GM19043 (cell line): Measurements from ENCODE around the gene SNX33.
"Not testable (repeated sequence)": the region's sequence is repeated elsewhere in the genome, so short reads cannot be mapped to it uniquely, and the experiment has no call there.

Experiments
- ATAC-seq: cut with Tn5 transposase; IDR thresholded peaks from one replicate; pipeline ENCODE4 v1.9.1; 2021; ENCODE audit warnings: low read depth; ENCODE audit not compliant: unreplicated experiment

Gene SNX33, protein sequence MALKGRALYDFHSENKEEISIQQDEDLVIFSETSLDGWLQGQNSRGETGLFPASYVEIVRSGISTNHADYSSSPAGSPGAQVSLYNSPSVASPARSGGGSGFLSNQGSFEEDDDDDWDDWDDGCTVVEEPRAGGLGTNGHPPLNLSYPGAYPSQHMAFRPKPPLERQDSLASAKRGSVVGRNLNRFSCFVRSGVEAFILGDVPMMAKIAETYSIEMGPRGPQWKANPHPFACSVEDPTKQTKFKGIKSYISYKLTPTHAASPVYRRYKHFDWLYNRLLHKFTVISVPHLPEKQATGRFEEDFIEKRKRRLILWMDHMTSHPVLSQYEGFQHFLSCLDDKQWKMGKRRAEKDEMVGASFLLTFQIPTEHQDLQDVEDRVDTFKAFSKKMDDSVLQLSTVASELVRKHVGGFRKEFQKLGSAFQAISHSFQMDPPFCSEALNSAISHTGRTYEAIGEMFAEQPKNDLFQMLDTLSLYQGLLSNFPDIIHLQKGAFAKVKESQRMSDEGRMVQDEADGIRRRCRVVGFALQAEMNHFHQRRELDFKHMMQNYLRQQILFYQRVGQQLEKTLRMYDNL

DNA sequence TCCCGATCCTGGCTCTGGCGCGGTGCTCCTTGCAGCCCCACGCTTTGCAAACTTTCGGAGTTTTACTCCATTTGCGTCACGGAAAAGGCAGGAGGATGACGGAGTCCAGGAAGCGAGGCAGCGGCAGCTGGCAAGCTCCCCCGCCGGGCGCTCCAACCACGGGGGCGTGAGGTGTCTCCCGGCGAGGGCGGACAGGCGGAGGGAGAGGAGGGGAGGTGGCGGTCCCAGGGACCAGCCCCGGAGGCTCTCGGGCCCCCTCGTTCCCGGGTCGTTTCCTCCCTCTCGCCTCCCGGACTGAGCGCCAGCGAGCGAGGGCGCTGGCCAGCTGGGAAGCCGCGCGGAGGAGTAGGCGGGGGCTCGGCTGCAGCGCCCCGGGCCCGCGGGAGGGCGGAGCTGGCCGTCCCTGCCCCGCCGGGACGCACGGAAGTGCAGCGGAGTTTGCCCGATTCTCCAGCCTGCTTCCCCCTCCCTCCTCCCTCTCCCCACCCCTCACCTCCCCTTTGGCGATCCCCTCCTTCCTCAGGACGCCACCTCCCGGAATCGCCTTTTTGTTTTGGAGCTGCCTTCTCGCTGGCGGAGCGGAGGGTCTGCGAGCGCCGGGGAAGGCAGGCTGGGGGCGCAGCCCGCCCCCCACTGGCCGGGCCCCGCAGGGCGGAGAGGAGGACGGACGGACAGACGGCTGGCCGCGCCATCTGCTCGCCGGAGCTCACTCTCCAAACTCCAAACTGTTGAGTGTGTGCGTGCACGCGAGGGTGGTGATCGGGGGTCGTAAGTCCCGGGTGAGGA lies at the start of gene SNX33:
Gene SNX33, plus strand, starts transcription at position 543 of the 786 bp plus-strand sequence. CDS start 1,191 bp downstream, outside the sequence.
- no peak for ATAC-seq

DNA sequence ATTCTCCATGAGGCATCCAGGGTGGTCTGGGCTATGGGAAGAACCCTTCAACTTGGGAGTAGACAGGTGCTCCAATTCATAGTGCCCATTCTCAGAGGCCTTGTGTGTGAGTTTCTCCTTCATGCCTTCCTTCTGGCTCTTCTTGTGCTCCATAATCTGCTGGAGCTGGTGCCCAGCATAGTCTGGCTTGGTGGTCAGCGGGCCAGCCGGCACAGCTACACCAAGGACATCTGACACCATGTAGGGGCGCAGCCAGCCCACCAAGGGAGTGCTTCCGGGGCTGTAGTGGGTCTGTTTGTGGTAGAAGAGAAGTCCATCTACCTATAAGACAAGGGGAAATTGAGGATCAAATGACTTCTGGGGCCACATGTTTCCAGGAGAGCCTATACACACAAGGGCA lies 49.4 kb upstream of the SNX33 start:
- no peak for ATAC-seq

DNA sequence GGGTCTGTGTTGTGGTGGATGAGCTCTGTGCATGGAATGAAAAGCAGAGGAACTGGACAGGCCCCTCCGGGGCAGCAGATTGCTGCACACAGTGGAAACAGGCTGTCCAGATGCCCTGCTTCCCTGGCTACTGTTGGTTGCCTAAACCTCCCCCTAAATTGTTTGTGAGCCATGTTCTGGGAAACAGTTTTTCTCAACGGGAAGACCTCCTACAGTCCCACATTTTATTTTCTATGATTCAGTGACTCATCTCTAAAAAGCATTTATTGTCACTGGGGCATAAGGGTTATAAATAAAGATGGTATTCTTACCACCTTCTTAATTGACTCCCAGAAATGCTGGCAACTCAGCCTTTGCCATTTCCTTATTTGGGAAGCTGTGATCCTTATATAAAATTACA lies 48.3 kb upstream of the SNX33 start:
- no peak for ATAC-seq

DNA sequence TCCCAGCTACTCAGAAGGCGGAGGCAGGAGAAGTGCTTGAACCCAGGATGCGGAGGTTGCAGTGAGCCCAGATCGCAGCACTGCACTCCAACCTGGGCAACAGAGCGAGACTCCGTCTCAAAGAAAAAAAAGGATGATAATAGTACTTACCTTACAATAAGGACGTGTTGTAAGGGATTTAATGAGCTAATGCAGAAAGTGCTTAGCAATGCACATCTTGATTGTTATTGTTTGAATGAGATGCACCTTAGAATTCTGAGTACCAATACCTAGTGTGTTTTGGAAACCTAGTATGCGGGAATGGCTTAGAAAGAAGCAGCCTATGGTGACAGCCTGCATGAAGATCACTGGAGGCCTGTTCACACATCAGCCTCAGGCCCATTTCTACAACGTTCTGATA lies 41.7 kb upstream of the SNX33 start:
- ATAC-seq, result no peak

DNA sequence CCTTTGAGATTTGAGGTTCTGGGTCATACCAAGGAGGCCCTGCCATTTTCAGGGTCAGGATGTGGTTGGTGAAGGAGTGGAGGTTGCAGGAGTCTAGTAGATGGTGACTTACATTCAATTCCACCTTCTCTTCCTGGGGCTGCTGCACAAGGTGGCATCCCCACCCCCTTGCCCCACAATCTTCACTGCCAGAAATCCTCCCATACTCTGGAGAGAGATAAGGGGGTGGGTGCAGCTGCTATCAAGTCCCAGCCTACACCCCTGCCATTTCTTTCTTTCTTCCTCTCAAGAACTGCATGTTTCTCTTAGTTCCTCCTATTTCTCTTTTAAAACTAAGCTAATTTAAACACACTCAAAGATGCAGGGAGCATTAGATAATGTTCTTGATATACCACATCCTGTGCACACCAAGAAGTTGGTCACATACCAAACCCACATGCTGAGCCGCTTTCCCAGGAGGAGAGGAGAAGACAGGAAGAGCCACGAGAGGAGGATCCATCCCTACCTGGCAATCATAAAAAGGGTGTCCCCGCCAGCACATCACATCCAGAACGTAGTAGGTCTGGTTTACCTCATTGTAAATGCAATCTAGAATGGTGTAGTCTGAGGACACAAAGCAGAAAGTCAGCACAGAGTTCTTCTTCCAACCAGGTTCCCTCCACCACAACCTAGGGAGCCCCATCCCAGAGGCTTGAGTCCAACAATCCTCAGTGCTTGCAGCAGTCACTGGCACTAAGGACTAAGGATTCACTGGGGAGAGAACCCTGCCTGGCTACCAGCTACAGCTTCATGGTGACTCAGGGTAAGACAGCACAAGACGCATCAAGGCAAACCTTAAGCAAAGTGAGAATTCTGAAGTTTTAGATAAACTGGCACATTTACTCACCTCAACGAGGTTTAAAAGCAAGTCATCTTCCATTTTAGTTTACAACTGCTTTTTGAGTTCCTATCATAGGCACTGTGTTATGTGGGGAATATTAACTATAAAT lies 40.7 kb upstream of the SNX33 start:
- ATAC-seq, result no peak

DNA sequence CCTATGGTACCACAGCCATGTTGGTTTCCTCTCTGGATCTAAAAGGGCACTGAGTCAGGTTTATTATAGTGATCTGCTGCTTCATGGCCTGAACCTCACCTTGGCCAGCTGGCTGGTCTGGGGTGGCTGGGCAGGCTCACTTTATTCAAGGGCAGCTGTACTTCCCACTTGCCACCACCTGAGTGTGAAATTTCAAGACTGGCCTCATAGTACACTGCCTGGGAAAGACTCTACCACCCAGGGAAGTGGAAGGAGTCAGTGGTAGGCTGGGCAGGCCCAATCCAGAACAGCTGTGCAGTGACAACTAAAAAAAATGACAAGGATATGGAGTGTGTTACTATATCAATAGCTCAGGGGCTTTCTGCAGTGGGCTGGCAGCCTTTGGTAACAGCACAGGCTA lies 30.9 kb upstream of the SNX33 start:
- no peak for ATAC-seq

DNA sequence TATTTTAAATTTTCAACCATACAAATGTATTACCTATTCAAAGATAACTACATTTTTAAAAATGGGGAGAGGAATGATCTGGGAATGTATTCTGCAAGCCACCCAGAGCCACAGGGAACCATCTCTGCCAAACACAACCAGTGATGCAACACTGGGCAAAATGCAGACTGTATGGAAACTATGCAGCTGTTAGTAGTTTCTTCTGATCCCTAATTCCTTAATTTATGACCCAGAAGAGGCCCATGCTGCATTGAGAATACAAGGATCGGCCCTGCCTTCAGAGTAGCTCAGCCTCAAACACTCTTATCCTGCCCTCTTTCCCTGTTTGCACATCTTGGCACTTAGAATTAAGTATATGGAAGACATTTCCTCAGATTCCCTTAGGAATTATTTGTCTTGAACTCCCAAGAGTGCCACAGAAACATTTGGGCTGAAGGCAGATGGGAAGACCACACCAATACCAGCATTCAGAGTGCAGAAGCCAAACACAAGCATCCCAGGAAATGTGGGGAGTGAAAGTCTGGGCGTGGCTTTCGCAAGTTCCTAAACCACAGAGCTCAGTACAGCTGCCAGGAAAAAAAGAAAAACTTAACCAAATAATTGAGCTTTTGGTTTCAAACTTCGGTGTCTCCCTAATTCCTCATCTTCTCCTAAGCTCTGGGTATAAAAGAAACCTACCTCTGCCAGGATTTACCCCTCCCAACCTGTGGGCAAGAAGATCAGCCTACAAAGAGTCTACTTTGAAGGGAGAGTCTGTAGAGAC lies 27.5 kb upstream of the SNX33 start:
- ATAC-seq, result no peak

DNA sequence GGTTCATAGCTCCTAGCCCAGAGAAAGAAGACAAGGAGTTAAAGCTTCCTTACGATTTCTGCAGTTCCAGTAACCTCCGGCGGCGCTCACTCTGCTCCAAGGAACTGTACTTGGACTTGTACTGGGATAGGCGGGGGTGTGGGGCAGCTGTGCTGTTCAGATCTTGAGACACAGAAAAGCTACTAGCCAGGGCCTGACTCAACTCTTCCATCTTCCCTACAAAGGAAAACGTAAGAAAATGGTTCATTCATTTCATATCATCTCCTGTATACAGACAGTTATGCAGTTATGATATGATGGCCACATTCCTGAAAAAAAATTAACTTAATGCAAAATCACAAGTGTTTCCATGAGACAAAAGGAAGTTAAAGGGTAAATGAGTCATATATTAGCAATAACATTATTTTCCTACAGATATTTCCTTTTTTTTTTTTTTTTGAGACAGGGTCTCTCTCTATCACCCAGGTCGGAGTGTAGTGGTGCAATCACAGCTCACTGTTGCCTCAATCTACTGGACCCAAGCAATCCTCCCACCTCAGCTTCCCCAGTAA lies 26.8 kb upstream of the SNX33 start:
- ATAC-seq, result no peak

DNA sequence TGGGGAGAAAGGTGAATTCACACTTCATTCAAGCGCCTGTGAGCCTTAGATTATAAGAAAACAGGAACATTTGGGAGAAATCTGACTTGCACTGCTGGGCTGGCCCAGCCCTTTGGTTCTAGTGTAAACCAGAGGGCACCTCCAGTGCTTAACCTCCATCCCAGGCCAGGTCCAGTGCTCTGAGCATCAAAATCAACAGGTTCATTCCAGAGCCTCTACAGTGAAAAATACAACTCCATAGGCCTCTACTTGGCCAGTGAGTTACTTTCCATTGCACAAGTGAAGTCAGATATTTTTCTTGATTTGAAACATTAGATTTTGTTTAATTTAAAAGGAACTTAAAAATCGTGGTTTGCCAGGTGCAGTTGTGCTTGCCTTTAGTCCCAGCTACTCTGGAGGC lies 25.2 kb upstream of the SNX33 start:
- ATAC-seq, result no peak

DNA sequence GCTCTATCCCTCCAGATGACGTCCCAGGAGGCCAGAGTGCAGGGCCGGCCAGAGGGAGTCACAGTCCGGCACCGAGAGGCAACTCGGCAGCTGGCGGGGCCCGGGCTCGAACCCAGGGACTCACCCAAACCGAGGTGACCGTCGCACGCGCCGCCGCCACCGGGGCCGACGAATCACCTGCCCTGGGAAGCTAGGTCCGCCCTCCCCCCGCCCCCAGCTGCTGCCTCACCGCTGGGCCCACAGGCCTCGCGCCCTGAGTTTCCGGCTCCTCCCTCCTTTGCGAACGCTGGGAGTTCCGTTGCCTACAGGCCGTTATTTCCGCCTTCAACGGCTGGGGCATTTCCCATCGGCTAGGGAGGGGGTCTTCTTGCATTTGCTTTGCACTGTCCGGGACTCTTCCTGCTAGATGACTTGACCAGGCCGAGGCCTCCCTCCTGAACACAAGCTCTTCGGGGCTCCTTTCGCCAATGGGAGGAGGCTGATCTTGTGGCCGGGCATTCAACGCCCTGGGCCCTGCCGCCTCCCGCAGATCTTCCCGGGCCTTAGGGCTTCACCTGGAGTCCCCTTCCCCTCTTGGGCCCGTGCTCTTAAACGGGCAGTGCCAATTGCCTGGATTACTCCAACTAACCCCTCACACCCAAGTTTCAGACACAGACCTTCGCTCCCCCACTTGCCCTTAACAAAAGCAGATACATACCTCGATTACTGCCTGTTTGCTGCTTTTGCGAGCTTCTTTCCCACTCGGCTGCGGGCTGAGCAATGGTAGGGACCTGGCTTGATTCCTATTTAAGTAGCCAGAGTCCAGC lies 22.0 kb upstream of the SNX33 start, which contains the start of gene SNUPN:
Gene SNUPN, minus strand, starts transcription at position 184 of the 806 bp plus-strand sequence. CDS start 4,674 bp downstream, outside the sequence.
- ATAC-seq, result peak; percentile 78

DNA sequence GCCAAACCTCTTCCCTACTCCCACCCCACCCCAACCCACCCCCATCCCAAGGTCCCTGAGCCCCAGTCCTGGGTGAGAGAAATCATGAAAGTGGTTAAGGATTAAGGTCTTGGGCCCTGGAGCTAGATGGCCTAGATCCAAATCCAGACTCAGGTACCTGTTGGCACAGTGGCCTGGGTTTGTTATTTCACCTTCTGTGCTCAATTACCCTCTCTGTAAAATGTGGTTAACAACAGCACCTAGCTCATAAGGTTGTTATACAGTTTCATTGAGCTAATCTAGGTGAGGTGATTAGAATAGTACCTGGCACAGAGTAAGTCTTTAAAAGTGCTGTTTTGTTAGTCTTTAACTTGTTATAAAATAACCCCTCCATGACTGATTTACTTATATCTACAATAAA lies 15.8 kb upstream of the SNX33 start:
- no peak for ATAC-seq

DNA sequence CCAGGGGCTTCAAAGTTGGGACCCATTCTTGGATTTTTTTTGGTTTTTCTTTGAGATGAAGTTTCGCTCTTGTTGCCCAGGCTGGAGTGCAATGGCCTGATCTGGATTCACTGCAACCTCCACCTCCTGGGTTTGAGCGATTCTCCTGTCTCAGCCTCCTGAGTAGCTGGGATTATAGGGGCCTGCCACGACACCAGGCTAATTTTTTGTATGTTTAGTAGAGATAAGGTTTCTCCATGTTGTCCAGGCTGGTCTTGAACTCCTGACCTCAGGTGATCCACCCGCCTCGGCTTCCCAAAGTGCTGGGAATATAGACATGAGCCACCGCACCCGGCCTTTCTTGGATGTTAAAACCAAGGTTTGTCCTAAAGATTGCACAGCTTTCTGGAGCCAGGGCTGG lies 13.8 kb upstream of the SNX33 start:
- ATAC-seq, result not testable (repeated sequence)

DNA sequence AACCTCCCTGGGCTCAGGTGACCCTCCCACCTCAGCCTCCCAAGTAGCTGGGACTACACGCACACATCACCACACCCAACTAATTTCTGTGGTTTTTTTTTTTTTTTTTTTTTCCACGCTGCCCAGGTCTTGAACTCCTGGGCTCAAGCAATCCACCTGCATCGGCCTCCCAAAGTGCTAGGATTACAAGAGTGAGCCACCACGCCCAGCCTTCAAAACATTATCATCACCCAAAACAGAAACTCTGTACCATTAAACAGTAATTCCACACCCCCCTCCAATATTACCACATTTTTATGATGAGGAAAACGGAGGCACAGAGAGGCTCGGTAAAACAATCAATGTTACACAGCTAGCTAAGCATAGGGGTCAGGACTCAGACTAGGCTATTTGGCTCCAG lies 11.7 kb upstream of the SNX33 start:
- ATAC-seq, result no peak

DNA sequence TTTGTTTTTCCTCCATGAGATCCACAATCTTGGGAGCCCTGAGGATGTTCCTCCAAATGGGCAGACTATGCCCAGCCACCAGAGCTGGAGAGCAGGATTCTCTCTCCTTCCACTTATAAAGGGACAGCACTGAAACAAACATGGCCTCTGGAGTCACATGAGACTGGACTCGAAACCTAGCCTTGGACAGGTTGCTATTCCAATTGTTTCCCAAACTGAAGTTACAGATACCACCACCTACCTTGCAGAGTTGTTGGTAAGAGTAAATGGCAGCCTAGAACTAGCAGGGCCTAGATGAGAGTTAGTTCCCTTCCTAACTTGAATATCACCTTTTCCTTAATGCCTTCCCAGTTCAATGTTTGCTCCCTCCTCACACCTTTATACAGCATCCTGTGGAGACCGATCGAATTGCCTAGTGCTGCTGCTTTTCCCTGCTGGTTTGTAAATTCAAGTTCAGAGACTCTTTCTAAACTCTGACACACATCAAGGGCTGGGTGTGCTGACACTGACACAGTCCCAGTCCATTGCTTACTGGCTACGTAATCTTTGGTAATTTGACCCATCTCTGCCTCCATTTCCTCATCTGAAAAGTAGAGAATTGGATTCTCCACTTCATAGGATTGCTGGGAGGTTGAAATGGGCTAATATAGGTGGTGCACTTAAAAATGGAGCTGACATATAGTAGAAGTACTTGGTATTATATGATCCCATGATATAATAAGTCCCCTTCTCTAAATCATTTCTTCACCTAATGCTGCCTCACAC lies 10.3 kb upstream of the SNX33 start:
- no peak for ATAC-seq

DNA sequence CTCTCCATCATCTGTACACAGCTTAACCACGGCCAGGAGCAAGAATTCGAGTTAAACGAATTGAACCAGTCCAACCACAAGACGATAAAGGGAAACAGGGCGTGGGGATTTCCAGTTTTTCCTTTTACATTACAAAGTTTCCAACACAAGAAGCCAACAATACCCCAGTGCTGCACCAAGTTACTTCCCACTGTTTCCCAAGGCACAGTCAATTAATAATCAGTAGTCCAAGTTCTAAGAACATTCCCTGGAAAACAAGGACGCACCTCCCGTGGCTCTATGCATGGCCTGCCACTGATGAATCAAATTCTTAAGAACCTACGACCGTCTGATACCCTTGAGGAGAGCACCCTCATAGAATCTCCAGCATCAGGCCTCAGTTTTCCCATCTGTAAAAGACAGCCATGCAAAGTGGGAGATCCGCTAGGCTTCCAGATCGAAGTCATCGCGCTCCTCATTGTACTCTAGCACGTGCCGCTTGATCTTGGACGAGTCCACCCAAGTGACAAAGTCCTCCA lies 8.5 kb upstream of the SNX33 start:
- no peak for ATAC-seq

DNA sequence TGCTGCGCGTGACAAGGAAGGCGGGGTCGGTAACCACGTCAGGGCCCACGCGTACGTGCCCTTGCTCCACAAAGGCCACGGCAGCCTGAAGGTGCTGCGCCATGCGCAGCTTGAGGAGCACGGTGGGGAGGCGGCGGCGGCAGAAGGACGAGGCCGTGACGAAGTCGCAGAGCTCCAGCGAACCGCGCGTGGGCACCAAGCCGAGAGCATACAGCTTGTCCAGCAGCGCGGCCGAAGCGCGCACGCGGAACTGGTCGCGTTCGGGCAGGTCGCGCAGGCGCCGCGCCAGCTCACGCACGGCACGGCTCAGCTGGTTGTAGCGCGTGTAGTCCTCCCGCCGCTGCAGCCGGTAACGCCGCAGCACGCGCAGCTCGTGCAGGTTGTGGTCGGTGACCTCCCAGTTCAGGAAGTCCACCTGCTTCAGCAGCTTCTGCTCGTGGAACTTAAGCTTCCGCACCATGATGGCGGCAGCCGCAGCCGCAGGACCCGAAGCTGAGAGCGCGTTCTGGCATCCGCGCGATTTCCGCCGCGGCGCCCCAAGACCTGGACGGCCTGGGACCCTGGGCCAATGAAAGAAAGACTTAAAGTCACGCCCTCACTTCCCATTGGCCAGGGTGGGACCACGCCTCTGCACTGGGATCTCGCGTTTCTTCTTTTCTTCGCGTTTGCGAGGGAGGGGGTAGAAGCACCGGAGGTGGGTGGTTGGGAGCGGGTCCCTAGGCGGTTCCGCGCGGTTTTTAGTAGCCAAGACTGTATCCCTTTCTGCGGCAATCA lies 7.8 kb upstream of the SNX33 start, which contains the start of gene IMP3:
Gene IMP3, minus strand, starts transcription at position 516 of the 774 bp plus-strand sequence. Its CDS starts 56 bp downstream, at position 460.
- peak; percentile 93 for ATAC-seq
